A673 (cell line): ENCODE data around the gene GALR3.

Experiments
- EZH2 ChIP-seq: fragments of 200-600 bp; sonication (generic); IDR thresholded peaks from 2 replicates; pipeline ENCODE4 v1.6.1; 2017; ENCODE audit warnings: borderline replicate concordance, low read depth, mild to moderate bottlenecking, mixed read lengths, antibody characterized with exemption, low read length; ENCODE audit not compliant: poor library complexity, severe bottlenecking
- TF ChIP-seq, protein P1 (sequence below): fragments of 300-800, 200-600 bp; sonication (generic); conservative IDR thresholded peaks from 2 replicates; pipeline ENCODE4 v1.5.1; 2017; ENCODE audit warnings: low read depth, mild to moderate bottlenecking, antibody characterized with exemption, low read length, moderate library complexity, mixed read lengths

DNA sequence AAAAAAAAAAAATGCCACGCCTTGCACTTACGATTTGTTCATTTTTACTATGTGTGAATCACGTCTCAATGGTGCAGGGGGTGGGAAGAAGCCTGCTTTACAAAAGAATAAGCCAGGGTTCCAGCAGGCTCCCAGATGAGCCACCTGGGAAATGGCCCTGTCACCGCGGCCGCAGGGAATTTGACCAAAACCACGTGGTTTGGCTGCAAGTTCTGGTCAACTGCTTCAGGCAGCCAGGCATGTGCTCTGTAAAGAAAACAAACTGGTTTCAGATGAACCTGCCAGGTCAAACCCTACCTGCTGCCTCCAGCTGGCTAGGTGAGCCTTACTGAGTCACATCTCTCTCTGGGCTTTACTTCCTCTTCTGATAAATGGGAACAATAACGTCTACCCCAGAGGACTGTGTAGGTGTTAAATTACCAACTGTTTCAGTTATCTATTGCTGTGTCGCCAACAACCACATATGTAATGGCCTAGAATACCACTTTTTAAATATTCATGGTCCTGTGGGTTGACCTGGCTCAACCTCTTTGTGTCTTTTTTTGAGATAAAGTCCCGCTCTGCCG lies 46.0 kb upstream of the GALR3 start:
- TF ChIP-seq EZH2, result no peak
- TF ChIP-seq, protein P1, sequence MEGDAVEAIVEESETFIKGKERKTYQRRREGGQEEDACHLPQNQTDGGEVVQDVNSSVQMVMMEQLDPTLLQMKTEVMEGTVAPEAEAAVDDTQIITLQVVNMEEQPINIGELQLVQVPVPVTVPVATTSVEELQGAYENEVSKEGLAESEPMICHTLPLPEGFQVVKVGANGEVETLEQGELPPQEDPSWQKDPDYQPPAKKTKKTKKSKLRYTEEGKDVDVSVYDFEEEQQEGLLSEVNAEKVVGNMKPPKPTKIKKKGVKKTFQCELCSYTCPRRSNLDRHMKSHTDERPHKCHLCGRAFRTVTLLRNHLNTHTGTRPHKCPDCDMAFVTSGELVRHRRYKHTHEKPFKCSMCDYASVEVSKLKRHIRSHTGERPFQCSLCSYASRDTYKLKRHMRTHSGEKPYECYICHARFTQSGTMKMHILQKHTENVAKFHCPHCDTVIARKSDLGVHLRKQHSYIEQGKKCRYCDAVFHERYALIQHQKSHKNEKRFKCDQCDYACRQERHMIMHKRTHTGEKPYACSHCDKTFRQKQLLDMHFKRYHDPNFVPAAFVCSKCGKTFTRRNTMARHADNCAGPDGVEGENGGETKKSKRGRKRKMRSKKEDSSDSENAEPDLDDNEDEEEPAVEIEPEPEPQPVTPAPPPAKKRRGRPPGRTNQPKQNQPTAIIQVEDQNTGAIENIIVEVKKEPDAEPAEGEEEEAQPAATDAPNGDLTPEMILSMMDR, result no peak
